ENCODE data around the gene SGK1.
A peak's percentile ranks its signal among the peaks of the same experiment; 100 is the strongest.

The SGK1 gene

GRCh38 chr6:134168590-134169208 is 149.2 kb downstream of the SGK1 start:
- DNase-seq, result peak in 1 of 42 donors; percentile 35
- intact Hi-C loops (cut with DNase I), result loop anchor here (10.0 kb wide), 1 partner anchor 766 kb away; no protein-coding TSS in a partner anchor

DNA sequence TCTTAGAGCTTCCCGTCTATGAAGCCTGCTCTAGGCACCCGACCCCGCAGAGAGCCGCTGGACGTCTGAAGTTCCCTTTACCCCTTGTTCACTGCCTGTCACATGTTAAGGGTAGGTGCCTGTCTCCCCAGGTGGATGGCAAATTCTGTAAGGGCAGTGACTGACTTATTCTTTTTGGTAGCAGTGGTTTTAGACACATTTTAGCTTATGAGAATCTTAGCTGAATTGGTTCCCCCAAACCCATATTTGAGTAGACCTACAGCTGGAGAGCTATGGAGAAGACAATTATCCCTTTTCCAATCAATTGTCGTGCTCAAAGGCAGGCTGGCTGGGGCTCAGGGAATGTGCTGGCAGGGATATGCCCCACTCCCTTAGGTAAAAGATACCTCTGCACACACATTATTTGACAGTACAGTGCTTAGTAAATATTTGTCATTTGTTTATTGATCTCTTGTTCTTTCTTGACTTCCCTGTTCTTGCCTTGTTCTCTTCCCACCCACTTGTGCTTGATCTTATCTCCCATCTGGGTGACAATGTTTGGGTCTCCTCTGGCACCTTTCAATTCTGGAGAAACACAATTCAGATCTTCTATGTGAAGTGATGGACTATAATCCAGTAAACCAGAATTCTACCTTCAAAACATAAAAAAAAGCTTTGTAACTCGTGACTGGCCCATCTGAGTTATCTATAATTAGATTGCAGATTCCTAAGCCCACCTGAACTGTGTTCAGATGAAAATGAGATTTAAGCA is 151.2 kb downstream of the SGK1 start:
- no peak for DNase-seq
- intact Hi-C loops (cut with DNase I), result loop anchor here (10.0 kb wide), 1 partner anchor 768 kb away; no protein-coding TSS in a partner anchor

- DNase-seq, result peak in 1 of 42 donors; percentile 1
- intact Hi-C loops (cut with DNase I), result loop anchor here (10.0 kb wide), 1 partner anchor 769 kb away; no protein-coding TSS in a partner anchor
Observed at GRCh38 chr6:134165561-134166201, 152.2 kb downstream of the SGK1 start.

GRCh38 chr6:134164300-134164699 is 153.6 kb downstream of the SGK1 start:
- intact Hi-C loops (cut with DNase I), result loop anchor here (10.0 kb wide), 1 partner anchor 771 kb away; no protein-coding TSS in a partner anchor
- no peak for DNase-seq

DNA sequence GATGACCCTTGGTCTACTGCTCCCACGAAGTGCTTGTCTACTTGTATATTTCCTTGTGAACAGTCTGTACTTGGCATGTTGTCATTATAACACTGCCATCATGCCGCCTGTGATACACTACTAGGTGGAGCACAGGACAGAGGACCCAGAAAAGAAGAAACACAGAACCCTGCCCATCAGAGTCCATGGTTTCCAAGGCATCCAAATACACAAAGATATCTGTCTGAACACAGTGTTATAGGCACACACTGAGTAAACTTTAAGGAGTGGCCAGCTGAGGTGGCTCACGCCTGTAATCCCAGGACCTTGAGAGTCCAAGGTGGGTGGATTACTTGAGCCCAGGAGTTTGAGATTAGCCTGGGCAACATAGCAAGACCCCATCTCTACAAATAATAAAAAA is 155.0 kb downstream of the SGK1 start:
- intact Hi-C loops (cut with DNase I), result loop anchor here (10.0 kb wide), 1 partner anchor 772 kb away; no protein-coding TSS in a partner anchor
- no peak for DNase-seq

- intact Hi-C loops (cut with DNase I), result loop anchor here (10.0 kb wide), 1 partner anchor 774 kb away; no protein-coding TSS in a partner anchor
Observed at GRCh38 chr6:134161041-134161440, 156.9 kb downstream of the SGK1 start.

GRCh38 chr6:134152767-134153485 is 165.0 kb downstream of the SGK1 start:
- intact Hi-C loops (cut with DNase I), result loop anchor here (10.0 kb wide), 1 partner anchor 732 kb away; no protein-coding TSS in a partner anchor

More at GRCh38 chr6:134161041-134161440, 156.9 kb downstream of the SGK1 start:
- DNase-seq, result no peak

DNA sequence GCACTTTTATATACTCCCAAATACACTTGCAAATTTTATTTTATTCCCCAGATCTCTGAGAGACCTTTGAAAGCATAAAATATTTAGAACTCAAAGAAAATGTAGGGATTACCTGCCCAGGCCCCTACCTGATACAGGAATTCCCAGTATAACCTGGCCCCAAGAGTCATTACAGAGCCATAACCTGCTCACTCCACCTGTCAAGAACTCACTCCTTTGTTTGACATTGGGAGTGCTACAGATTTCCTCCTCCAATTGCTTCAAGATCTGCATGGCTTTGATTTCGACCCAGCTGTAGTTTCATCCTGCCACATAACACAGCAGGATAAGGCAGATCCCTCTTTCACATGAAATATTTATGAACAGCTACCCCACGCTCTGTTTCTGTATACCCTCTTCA is 169.3 kb downstream of the SGK1 start:
- intact Hi-C loops (cut with DNase I), result no loop called here
- no peak for DNase-seq

More at GRCh38 chr6:134152767-134153485, 165.0 kb downstream of the SGK1 start:
- DNase-seq, result no peak

- intact Hi-C loops (cut with DNase I), result no loop called here
- no peak for DNase-seq
Observed at GRCh38 chr6:134147034-134147533, 170.8 kb downstream of the SGK1 start.

DNA sequence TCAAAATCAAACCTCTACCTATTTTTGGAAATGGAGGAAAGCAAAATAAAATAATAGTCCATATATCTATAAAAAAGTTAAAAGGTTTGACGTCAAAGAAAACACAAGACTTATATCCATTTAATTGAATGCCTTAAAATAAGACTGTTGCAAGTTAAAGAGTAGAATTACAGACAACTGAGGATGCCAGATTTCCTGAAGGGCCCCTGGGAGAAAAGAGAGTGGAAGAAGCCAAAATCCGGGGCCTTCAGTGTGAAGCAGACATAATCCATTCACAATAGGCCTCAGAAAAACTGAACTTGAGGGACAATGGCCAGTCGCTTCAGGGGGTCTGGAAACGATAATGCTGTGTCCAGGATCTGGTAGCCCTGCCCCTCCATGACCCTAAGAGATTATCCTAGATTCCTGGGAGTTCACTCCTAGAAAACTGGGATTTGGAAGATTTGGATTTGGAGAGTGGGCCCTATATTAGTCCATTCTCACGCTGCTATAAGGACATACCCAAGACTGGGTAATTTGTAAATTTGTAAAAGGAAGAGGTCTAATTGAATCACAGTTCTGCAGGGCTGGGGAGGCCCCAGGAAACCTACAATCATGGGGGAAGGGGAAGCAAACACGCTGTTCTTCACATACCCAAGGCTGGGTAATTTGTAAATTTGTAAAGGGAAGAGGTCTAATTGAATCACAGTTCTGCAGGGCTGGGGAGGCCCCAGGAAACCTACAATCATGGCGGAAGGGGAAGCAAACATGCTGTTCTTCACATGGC is 171.5 kb downstream of the SGK1 start:
- no peak for DNase-seq
- intact Hi-C loops (cut with DNase I), result no loop called here

DNA sequence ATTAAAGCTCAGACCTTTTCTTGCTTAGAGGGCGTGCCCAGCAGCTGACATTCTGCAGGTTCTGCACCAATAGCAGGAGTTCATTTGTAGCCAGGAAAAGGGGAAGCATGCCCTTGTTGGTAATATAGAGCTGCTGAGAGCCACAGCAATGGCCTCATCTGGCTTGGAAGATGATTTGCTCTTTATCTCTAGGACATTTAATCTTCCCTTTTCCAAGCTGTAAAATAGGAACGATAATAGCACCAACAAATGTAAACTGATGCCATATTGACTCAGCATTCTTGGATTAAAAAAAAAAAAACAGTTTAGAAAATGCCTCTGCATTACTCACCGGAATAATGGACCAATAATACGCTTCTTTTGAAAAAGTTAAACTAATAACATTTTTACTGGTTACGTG is 172.1 kb downstream of the SGK1 start:
- intact Hi-C loops (cut with DNase I), result no loop called here
- no peak for DNase-seq

DNA sequence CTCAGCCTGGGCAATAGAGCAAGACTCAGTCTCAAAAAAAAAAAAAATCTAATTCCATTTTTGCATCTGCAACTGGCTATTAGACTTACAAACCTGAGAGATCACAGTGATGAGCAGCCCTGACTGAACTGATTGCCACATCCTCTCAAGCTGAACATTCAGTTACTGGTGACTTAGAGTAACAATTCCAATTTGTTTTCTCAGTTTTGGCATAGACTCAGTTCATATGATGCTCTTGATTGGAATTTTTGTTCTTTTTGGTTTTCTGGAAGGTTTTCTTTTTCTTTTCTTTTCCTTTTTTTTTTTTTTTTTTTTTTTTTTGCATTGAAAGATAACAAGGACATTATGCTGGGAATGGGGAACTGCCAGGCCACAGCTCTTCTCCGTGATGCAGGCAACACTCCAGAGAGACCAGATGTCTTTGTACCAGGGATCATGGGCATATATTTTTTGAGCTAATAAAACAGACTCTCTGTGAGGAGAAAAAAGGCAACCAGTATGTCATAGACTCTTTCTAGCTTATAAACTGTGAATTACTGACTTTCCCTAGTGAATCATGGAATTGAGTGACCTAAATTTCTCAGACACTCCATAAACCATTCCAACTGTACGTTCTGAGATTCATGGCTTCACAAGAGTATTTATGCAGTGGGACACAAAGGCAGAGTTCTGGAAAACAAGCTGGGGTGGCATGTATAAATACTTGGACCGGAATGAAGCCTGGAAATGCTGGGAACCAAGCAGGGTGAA is 179.5 kb downstream of the SGK1 start:
- DNase-seq, result peak in 5 of 42 donors; percentile 7 to 40 (median 14)
- intact Hi-C loops (cut with DNase I), result no loop called here

GRCh38 chr6:134134654-134135053 is 183.3 kb downstream of the SGK1 start:
- no peak for DNase-seq
- intact Hi-C loops (cut with DNase I), result no loop called here

- no peak for DNase-seq
- intact Hi-C loops (cut with DNase I), result no loop called here
Observed at GRCh38 chr6:134132494-134133141, 185.3 kb downstream of the SGK1 start.

DNA sequence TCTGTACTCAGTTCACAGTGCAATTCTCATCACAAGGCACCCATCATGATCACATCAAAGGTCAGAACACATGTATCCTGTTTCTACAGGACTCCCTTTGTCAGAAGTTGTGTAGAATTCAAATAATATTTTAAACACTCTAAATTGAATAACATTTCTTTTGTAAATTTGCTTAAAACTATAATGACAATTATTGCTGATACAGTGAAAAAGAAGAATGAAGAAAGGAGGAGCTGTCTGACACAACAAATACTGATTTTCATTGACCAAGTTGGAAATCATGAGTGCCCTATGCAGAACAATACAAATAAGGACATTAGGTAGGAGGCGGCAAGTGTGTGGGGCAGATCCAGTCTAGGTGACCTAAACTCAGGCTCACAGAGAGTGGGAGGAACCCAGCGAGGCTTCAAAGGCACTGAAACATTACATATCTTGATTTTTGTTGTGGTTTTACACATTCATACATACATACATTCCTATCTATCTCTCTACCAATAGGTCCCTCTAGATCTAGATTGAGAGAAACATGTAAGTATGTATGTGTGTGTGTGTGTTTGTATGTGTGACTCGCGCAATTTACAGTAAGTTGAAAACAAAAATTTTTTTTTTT is 186.3 kb downstream of the SGK1 start:
- intact Hi-C loops (cut with DNase I), result no loop called here
- DNase-seq, result no peak

- no peak for DNase-seq
- intact Hi-C loops (cut with DNase I), result no loop called here
Observed at GRCh38 chr6:134128146-134128545, 189.8 kb downstream of the SGK1 start.

Data from head of caudate nucleus (tissue), 42 donors.